ENCODE measurements around the gene COMMD1. TPM values are rescaled to one million over a fixed set of nuclear protein-coding genes. Genes with fewer than 3 reads are reported as not detected.

Gene COMMD1
- polyA plus RNA-seq, 1 donor (not counting 4 experiments of a cell fraction or from before 2014, with no cell fraction given): 44.8 TPM

GRCh38 chr2:61887717-61888266 lies 17.7 kb upstream of the COMMD1 start:
- FAIRE-seq (no peak), DNase-seq (ENCODE audit: low read depth, low spot score) (no peak)
- H2AFZ ChIP-seq (ENCODE audit: control insufficient read depth, low read length): peak overlapping the region; percentile 89
- peak overlapping the region; percentile 99 for H3K9ac ChIP-seq (ENCODE audit: control insufficient read depth, extremely low read depth, insufficient read depth, low read length)
- peak overlapping the region; percentile 97 for H3K27ac ChIP-seq (ENCODE audit: control insufficient read depth, insufficient read depth, low read length)
- dilution Hi-C loops (cut with MboI; ENCODE audit: extremely low pct_ligation_motif_present, low sequenced_read_pairs): no loop called here
- peak overlapping the region; percentile 94 to 100 (median 100) for H3K4me3 ChIP-seq (ENCODE audit: control insufficient read depth in 2 of 3, extremely low read depth in 1 of 3, insufficient read depth in 2 of 3, low read depth in 1 of 3, low read length in 3 of 3)
- H4K20me1 ChIP-seq (ENCODE audit: control insufficient read depth, extremely low read depth, insufficient read depth, low read length): peaks cover 21% of the 10 kb centered on the region
- peaks cover 19% of the 10 kb centered on the region for H3K4me1 ChIP-seq (ENCODE audit: control insufficient read depth, extremely low read depth, insufficient read depth, low read length)
- H3K27me3 ChIP-seq (ENCODE audit: control insufficient read depth, extremely low read depth, insufficient read depth, low read length): no peaks in the 10 kb centered on the region
- no peaks in the 10 kb centered on the region for H3K9me3 ChIP-seq (ENCODE audit: control insufficient read depth, low read depth, low read length)
- peaks cover 4 to 6% of the 10 kb centered on the region in 2 experiments for H3K36me3 ChIP-seq (ENCODE audit: control insufficient read depth in 2 of 2, extremely low read depth in 1 of 2, insufficient read depth in 2 of 2, low read length in 2 of 2)
- TF ChIP-seq EZH2 (IDR thresholded peaks at IDR 0.05; ENCODE audit: low read length) (no peak), CTCF (optimal IDR thresholded peaks at IDR 0.05 in 1 of 3, IDR thresholded peaks at IDR 0.05 in 1 of 3, conservative IDR thresholded peaks at IDR 0.05 in 1 of 3; ENCODE audit: extremely low read depth in 1 of 3, insufficient read depth in 2 of 3, low read length in 3 of 3) (no peak)
- H3K4me2 ChIP-seq (ENCODE audit: control insufficient read depth, extremely low read depth, insufficient read depth, low read depth, low read length): peak overlapping the region; percentile 98
- peaks cover 53% of the 10 kb centered on the region for H3K79me2 ChIP-seq (ENCODE audit: control insufficient read depth, insufficient read depth, low read length)
- peaks cover 3% of the 10 kb centered on the region for H3K9me1 ChIP-seq (ENCODE audit: control insufficient read depth, extremely low read depth, insufficient read depth, low read length)

- peak within 1 kb of the TSS; percentile 98 for H3K4me2 ChIP-seq (ENCODE audit: control insufficient read depth, extremely low read depth, insufficient read depth, low read depth, low read length)
- TF ChIP-seq CTCF (optimal IDR thresholded peaks at IDR 0.05 in 1 of 3, IDR thresholded peaks at IDR 0.05 in 1 of 3, conservative IDR thresholded peaks at IDR 0.05 in 1 of 3; ENCODE audit: extremely low read depth in 1 of 3, insufficient read depth in 2 of 3, low read length in 3 of 3) (no peak), EZH2 (IDR thresholded peaks at IDR 0.05; ENCODE audit: low read length) (no peak)
- peak within 1 kb of the TSS; percentile 97 for H3K27ac ChIP-seq (ENCODE audit: control insufficient read depth, insufficient read depth, low read length)
- peaks cover 3 to 4% of the 10 kb centered on the region in 2 experiments for H3K36me3 ChIP-seq (ENCODE audit: control insufficient read depth in 2 of 2, extremely low read depth in 1 of 2, insufficient read depth in 2 of 2, low read length in 2 of 2)
- H3K9me3 ChIP-seq (ENCODE audit: control insufficient read depth, low read depth, low read length): no peaks in the 10 kb centered on the region
- H3K4me3 ChIP-seq (ENCODE audit: control insufficient read depth in 2 of 3, extremely low read depth in 1 of 3, insufficient read depth in 2 of 3, low read depth in 1 of 3, low read length in 3 of 3): peak within 1 kb of the TSS; percentile 94 to 100 (median 100)
- peaks cover 3% of the 10 kb centered on the region for H3K9me1 ChIP-seq (ENCODE audit: control insufficient read depth, extremely low read depth, insufficient read depth, low read length)
- FAIRE-seq: no peak
- no peak for DNase-seq (ENCODE audit: low read depth, low spot score)
- no peaks in the 10 kb centered on the region for H3K27me3 ChIP-seq (ENCODE audit: control insufficient read depth, extremely low read depth, insufficient read depth, low read length)
- peaks cover 21% of the 10 kb centered on the region for H4K20me1 ChIP-seq (ENCODE audit: control insufficient read depth, extremely low read depth, insufficient read depth, low read length)
- peak within 1 kb of the TSS; percentile 99 for H3K9ac ChIP-seq (ENCODE audit: control insufficient read depth, extremely low read depth, insufficient read depth, low read length)
- peaks cover 47% of the 10 kb centered on the region for H3K79me2 ChIP-seq (ENCODE audit: control insufficient read depth, insufficient read depth, low read length)
- H3K4me1 ChIP-seq (ENCODE audit: control insufficient read depth, extremely low read depth, insufficient read depth, low read length): peaks cover 19% of the 10 kb centered on the region
- dilution Hi-C loops (cut with MboI; ENCODE audit: extremely low pct_ligation_motif_present, low sequenced_read_pairs): no loop called here
- H2AFZ ChIP-seq (ENCODE audit: control insufficient read depth, low read length): peak within 1 kb of the TSS; percentile 89
Measured at GRCh38 chr2:61888267-61889055, 17.0 kb upstream of the COMMD1 start, which contains the start of gene CCT4. Gene CCT4, minus strand, starts transcription at chr2:61888656. Its CDS starts 149 bp downstream, at chr2:61888507.
